HepG2 (cell line): ENCODE measurements around the gene CGNL1. TPM values are rescaled to one million over a fixed set of nuclear protein-coding genes. Genes with fewer than 3 reads are reported as not detected.
A peak's percentile ranks its signal among the peaks of the same experiment; 100 is the strongest.

Experiments used
- AGO2 ChIP-seq: fragments of 200-400 bp; formaldehyde crosslinking; optimal IDR thresholded peaks from 2 replicates; pipeline ENCODE3; 2017; ENCODE audit warnings: mild to moderate bottlenecking, low read depth, low read length, moderate library complexity
- ARNT2 ChIP-seq: sonication (generic); formaldehyde crosslinking; IDR thresholded peaks from 2 replicates; pipeline ENCODE4 v1.8.0; 2022; ENCODE audit warnings: mild to moderate bottlenecking, low read depth, missing genetic modification reagents, moderate library complexity
- BCL6 ChIP-seq: IDR thresholded peaks from 2 replicates; pipeline ENCODE4 v1.6.1; 2016; ENCODE audit warnings: missing genetic modification reagents, missing compliant biosample characterization
- GABPA ChIP-seq, 2 experiments: IDR thresholded peaks; 2 replicates each; pipeline ENCODE4 v1.6.1; 2011 to 2016; ENCODE audit warnings: low read depth in 2 of 2, low read length in 1 of 2, missing biosample characterization in 1 of 2, missing genetic modification characterization in 1 of 2
- GLI4 ChIP-seq: sonication (generic); formaldehyde crosslinking; IDR thresholded peaks from 2 replicates; pipeline ENCODE4 v1.5.1; 2020; ENCODE audit warnings: missing genetic modification reagents, mild to moderate bottlenecking, moderate library complexity, borderline replicate concordance
- GLMP ChIP-seq: sonication (generic); formaldehyde crosslinking; IDR thresholded peaks from 2 replicates; pipeline ENCODE4 v1.9.0; 2021; ENCODE audit warnings: missing genetic modification reagents, mild to moderate bottlenecking, borderline replicate concordance
- HMGA1 ChIP-seq: sonication (generic); formaldehyde crosslinking; conservative IDR thresholded peaks from 2 replicates; pipeline ENCODE4 v1.4.0; 2020; ENCODE audit warnings: missing genetic modification reagents
- HNF1A ChIP-seq, 2 experiments: sonication (generic) in 1 of 2; formaldehyde crosslinking in 1 of 2; IDR thresholded peaks; 2 replicates each; pipeline versions ENCODE4 v1.4.0 to v1.6.1; 2016 to 2020; ENCODE audit warnings: borderline replicate concordance in 1 of 2, low read depth in 1 of 2, mild to moderate bottlenecking in 1 of 2, missing genetic modification reagents in 1 of 2
- HNF1B ChIP-seq: sonication (generic); formaldehyde crosslinking; IDR thresholded peaks from 2 replicates; pipeline ENCODE4 v1.5.1; 2020; ENCODE audit warnings: mild to moderate bottlenecking, moderate library complexity, missing genetic modification reagents
- HNRNPLL ChIP-seq: fragments of 200-400 bp; formaldehyde crosslinking; IDR thresholded peaks from 2 replicates; pipeline ENCODE4 v1.6.1; 2017; ENCODE audit warnings: mild to moderate bottlenecking, low read depth, low read length; ENCODE audit not compliant: poor library complexity, severe bottlenecking
- KMT2A ChIP-seq: sonication (generic); formaldehyde crosslinking; IDR thresholded peaks from 2 replicates; pipeline ENCODE4 v1.4.0; 2020; ENCODE audit warnings: missing genetic modification reagents
- NAIF1 ChIP-seq: sonication (generic); formaldehyde crosslinking; IDR thresholded peaks from 2 replicates; pipeline ENCODE4 v1.5.0; 2020; ENCODE audit warnings: mild to moderate bottlenecking, missing genetic modification reagents, borderline replicate concordance
- POGZ ChIP-seq: sonication (generic); formaldehyde crosslinking; IDR thresholded peaks from 2 replicates; pipeline ENCODE4 v1.4.0; 2020; ENCODE audit warnings: mild to moderate bottlenecking, missing genetic modification reagents
- POLR2A ChIP-seq, 2 experiments: IDR thresholded peaks; 2 replicates each; pipeline ENCODE4 v1.6.1; 2011; ENCODE audit warnings: low read depth in 2 of 2, low read length in 2 of 2, mild to moderate bottlenecking in 1 of 2, moderate library complexity in 1 of 2; ENCODE audit not compliant: insufficient read depth in 1 of 2
- SOX6 ChIP-seq, 2 experiments: fragments of 450-650 bp in 1 of 2; sonication (generic) in 1 of 2; formaldehyde crosslinking in 1 of 2; IDR thresholded peaks; 2 replicates each; pipeline versions ENCODE4 v1.4.0 to v1.6.1; 2017 to 2020; ENCODE audit warnings: antibody characterized with exemption in 1 of 2, mild to moderate bottlenecking in 1 of 2, missing genetic modification reagents in 1 of 2
- SRF ChIP-seq: IDR thresholded peaks from 2 replicates; pipeline ENCODE4 v1.6.1; 2011; ENCODE audit warnings: mild to moderate bottlenecking, low read depth, low read length, moderate library complexity
- TGIF2 ChIP-seq: IDR thresholded peaks from 2 replicates; pipeline ENCODE4 v1.6.1; 2016; ENCODE audit warnings: control low read depth, missing compliant biosample characterization
- YY1 ChIP-seq: IDR thresholded peaks from 2 replicates; pipeline ENCODE4 v1.6.1; 2011; ENCODE audit warnings: low read length, low read depth, moderate library complexity, mild to moderate bottlenecking; ENCODE audit not compliant: insufficient read depth, insufficient replicate concordance
- ZFAT ChIP-seq: sonication (generic); formaldehyde crosslinking; conservative IDR thresholded peaks from 2 replicates; pipeline ENCODE4 v1.8.1; 2023; ENCODE audit warnings: missing genetic modification reagents, inconsistent platforms
- ZMYM4 ChIP-seq: sonication (generic); formaldehyde crosslinking; IDR thresholded peaks from 2 replicates; pipeline ENCODE4 v1.8.1; 2023; ENCODE audit warnings: mild to moderate bottlenecking, missing genetic modification reagents
- ZNF501 ChIP-seq: sonication (generic); formaldehyde crosslinking; IDR thresholded peaks from 2 replicates; pipeline ENCODE4 v1.5.1; 2020; ENCODE audit warnings: mild to moderate bottlenecking, moderate library complexity, missing genetic modification reagents
- ZNF543 ChIP-seq: sonication (generic); formaldehyde crosslinking; IDR thresholded peaks from 2 replicates; pipeline ENCODE4 v1.4.0; 2020; ENCODE audit warnings: mild to moderate bottlenecking, missing genetic modification reagents
- ZNF644 ChIP-seq: IDR thresholded peaks from 2 replicates; pipeline ENCODE4 v1.6.1; 2016; ENCODE audit warnings: low read depth
- polyA plus RNA-seq, 8 experiments: library from polyadenylated mRNA; depleted of rRNA in 3 of 8; stranded (reverse) in 7 of 8; unstranded in 1 of 8; fragments of >200 nt; fragmentation: Illumina TruSeq in 4 of 8; extraction: Trizol in 4 of 8; gene quantifications; 2 replicates each; pipeline versions ENCODE4 v1.2.1 to v1.2.3, GENCODE V29; 2011 to 2016; ENCODE audit warnings: low read depth in 4 of 8, missing spikeins in 1 of 8, mixed read lengths in 1 of 8; ENCODE audit not compliant: insufficient read depth in 1 of 8
- total RNA-seq, 5 experiments: library from RNA; depleted of rRNA; stranded (reverse); fragments of >200 nt; fragmentation: Illumina TruSeq; extraction: Trizol; gene quantifications; 2 replicates each; pipeline ENCODE4 v1.2.3, GENCODE V29; 2016; ENCODE audit warnings: low read depth in 1 of 5

Gene CGNL1
- total and polyA plus RNA-seq, 2 of the 13 experiments (the other 11 are each of a cell fraction or from before 2014, with no cell fraction given), result 5.6 to 15.6 TPM

GRCh38 chr15:57580866-57581265 is 204.6 kb downstream of the CGNL1 start (continued):
- TF ChIP-seq HNF1A (IDR thresholded peaks at IDR 0.05; ENCODE audit: low read depth) (peak; percentile 77), HNF1A (CRISPR knock-in tag; IDR thresholded peaks at IDR 0.05; ENCODE audit: borderline replicate concordance) (peak; percentile 93), TGIF2 (CRISPR knock-in tag) (no peak), ZNF501 (CRISPR knock-in tag) (no peak), ZFAT (CRISPR knock-in tag) (no peak), KMT2A (CRISPR knock-in tag) (no peak), BCL6 (CRISPR knock-in tag) (peak; percentile 63), AGO2 (no peak), NAIF1 (CRISPR knock-in tag) (peak; percentile 89), POGZ (CRISPR knock-in tag) (peak; percentile 64), HNF1B (CRISPR knock-in tag) (peak; percentile 84), POLR2A (IDR thresholded peaks at IDR 0.05; ENCODE audit: insufficient read depth in 1 of 2, low read depth in 2 of 2, low read length in 2 of 2) (no peak), GLMP (CRISPR knock-in tag) (no peak), GLI4 (no peak), HNRNPLL (peak; percentile 59), SOX6 (IDR thresholded peaks at IDR 0.05) (no peak), SOX6 (CRISPR knock-in tag; IDR thresholded peaks at IDR 0.05) (0 out of 2 replicates have a peak, but pooled peaks have one; percentile 10), ARNT2 (CRISPR knock-in tag) (no peak), ZNF543 (no peak), YY1 (peak; percentile 66), GABPA (IDR thresholded peaks at IDR 0.05; ENCODE audit: low read depth, low read length) (no peak), GABPA (CRISPR knock-in tag; IDR thresholded peaks at IDR 0.05; ENCODE audit: low read depth) (no peak), HMGA1 (CRISPR knock-in tag) (no peak), ZMYM4 (CRISPR knock-in tag) (peak; percentile 87), ZNF644 (peak; percentile 76), SRF (peak; percentile 43; the same call in 1 of the 2 replicates)
